ENCODE results near the gene DOCK2. TPM values are rescaled to one million over a fixed set of nuclear protein-coding genes. Genes with fewer than 3 reads are reported as not detected.

DOCK2 gene
- total and polyA plus RNA-seq, 12 donors = 3.3 to 59.5 (median 21.0) TPM

GRCh38 chr5:169880785-169881184 is 243.7 kb downstream of the DOCK2 start:
- Histone ChIP-seq H3K27me3 (no peaks in the 10 kb centered on the region), H3K27ac (no peak overlapping the region), H3K4me3 (no peak overlapping the region), H3K4me1 (replicated peaks in 1 of 2) (peaks cover 0 to 2% of the 10 kb centered on the region in 2 donors), H3K36me3 (replicated peaks in 1 of 2) (no peaks in the 10 kb centered on the region), H3K9me3 (replicated peaks in 1 of 3) (no peaks in the 10 kb centered on the region)
- no peak for DNase-seq
- TF ChIP-seq POLR2A (IDR thresholded peaks at IDR 0.05) (no peak), CTCF (IDR thresholded peaks at IDR 0.05) (no peak)
- 89 to 98% (median 94%) methylated on average over 2 of the region's 2 CpGs for WGBS, 4 donors
- intact Hi-C loops (cut with DNase I) = no loop called here

- Histone ChIP-seq H3K27me3 (no peaks in the 10 kb centered on the region), H3K4me1 (replicated peaks in 1 of 2) (no peaks in the 10 kb centered on the region), H3K9me3 (replicated peaks in 1 of 3) (no peaks in the 10 kb centered on the region), H3K36me3 (replicated peaks in 1 of 2) (no peaks in the 10 kb centered on the region), H3K27ac (no peak overlapping the region), H3K4me3 (no peak overlapping the region)
- intact Hi-C loops (cut with DNase I) = no loop called here
- DNase-seq = no peak
- TF ChIP-seq POLR2A (IDR thresholded peaks at IDR 0.05) (no peak), CTCF (IDR thresholded peaks at IDR 0.05) (no peak)
- 64 to 84% (median 75%) methylated on average over 5 of the region's 5 CpGs for WGBS, 4 donors
Measured at GRCh38 chr5:169881702-169882303, 244.7 kb downstream of the DOCK2 start.

- Histone ChIP-seq H3K27ac (no peak overlapping the region), H3K27me3 (no peaks in the 10 kb centered on the region), H3K4me3 (no peak overlapping the region), H3K4me1 (replicated peaks in 1 of 2) (no peaks in the 10 kb centered on the region), H3K9me3 (replicated peaks in 1 of 3) (no peaks in the 10 kb centered on the region), H3K36me3 (replicated peaks in 1 of 2) (no peaks in the 10 kb centered on the region)
- WGBS, 4 donors = 70 to 90% (median 79%) methylated on average over 2 of the region's 2 CpGs
- intact Hi-C loops (cut with DNase I) = no loop called here
- TF ChIP-seq POLR2A (IDR thresholded peaks at IDR 0.05) (no peak), CTCF (IDR thresholded peaks at IDR 0.05) (no peak)
- DNase-seq = no peak
Measured at GRCh38 chr5:169886033-169886432, 249.0 kb downstream of the DOCK2 start.

GRCh38 chr5:169886677-169887076 is 249.6 kb downstream of the DOCK2 start:
- Histone ChIP-seq H3K27me3 (no peaks in the 10 kb centered on the region), H3K4me1 (replicated peaks in 1 of 2) (no peaks in the 10 kb centered on the region), H3K9me3 (replicated peaks in 1 of 3) (no peaks in the 10 kb centered on the region), H3K36me3 (replicated peaks in 1 of 2) (no peaks in the 10 kb centered on the region), H3K27ac (no peak overlapping the region), H3K4me3 (no peak overlapping the region)
- TF ChIP-seq POLR2A (IDR thresholded peaks at IDR 0.05) = no peak
- TF ChIP-seq CTCF (IDR thresholded peaks at IDR 0.05) = no peak
- 86 to 92% (median 91%) methylated on average over 4 of the region's 4 CpGs for WGBS, 4 donors
- no peak for DNase-seq
- intact Hi-C loops (cut with DNase I) = no loop called here

Data from adrenal gland (tissue), 12 donors.